Fibroblast of peridontal ligament (primary cell): Measurements from ENCODE around the gene MESP1.

ENCODE experiments used
- DNase-seq: peaks from one replicate; pipeline ENCODE4 v3.0.0-alpha.2; 2010; ENCODE audit errors: extremely low read depth

Gene MESP1

DNA sequence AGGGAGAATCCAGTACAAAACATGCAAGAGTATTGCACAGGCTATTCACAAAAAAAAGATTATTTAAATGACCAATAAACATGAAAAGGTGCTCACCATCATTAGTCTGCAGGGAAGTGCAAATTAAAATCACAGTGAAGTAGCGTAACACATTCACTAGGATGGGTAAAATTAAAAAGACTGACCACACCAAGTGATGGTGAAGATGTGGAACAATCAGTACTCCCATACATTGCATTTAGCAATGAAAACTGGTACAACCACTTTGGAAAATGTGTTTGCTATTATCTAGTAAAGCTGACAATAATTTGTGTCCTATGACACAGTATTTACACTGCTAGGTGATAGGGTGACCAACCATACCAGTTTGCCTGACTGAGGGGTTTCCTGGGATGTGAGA lies 26.4 kb downstream of the MESP1 start:
- DNase-seq: no peak

DNA sequence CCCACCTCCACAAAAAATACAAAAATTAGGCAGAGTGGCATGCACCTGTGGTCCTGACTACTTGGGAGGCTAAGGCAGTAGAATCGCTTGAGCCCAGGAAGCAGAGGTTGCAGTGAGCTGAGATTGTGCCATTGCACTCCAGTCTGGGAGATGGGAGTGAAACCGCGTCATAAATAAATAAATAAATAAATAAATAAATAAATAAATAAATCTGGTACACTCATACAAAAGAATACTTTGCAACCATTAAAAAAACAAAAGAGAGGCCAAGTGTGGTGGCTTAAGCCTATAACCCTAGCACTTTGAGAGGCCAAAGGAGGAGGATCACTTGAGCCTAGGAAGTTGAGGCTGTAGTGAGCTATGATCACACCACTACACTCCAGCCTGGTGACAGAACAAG lies 28.0 kb downstream of the MESP1 start:
- DNase-seq: no peak

DNA sequence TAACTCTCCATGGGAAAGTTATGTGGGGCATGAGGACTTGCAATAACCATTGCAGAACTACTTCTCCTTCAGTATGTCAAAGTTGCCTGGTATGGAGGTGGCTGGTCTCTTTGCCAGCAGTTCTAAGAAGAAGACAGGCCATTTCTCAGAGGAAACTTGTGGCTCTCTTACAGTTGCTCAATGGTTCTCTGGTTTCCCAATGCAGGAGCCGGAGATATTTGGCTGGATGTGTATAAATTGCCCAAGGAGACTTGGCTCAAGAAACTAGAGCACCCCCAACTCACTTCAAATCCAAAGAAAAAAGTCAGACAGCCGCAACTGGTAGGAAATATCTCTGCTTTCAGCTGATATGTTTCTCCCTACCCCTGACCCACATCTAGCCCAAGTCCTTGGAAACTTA lies 36.3 kb downstream of the MESP1 start:
- no peak for DNase-seq

DNA sequence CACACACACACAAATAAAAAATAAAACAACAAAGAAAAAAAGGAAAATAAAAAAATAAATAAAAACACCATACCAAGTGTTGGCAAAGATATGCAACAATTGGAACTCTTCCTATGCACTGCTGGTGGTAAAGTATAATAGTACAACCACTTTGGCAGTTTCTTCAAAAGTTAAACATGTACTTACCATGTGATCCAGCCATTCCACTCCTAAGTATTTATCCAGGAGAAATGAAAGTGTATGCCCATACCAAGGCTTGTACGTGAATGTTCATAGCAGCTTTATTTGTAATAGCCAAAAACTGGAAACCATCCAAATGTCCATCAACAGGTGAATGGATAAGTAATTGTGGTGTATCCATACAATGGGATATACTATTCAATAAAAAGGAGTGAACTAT lies 43.5 kb downstream of the MESP1 start:
- DNase-seq: no peak

DNA sequence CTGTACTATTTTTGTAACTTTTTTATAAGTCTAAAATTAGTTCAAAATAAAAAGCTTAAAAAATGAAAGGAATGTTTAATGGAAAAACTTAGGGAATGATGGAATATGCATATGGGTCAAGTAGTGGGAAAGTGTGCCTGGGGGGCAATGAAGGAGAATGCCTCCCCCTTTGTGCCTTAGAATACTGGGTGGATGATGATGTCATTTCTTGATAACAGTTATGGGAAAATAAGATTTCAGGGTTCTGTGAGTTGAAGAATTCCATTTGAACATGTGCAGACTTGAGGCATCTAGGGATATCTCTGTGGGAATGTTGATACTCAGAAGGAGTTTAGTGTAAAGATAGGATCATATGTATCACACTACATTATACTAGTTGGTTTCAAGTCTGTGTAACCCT lies 46.6 kb downstream of the MESP1 start:
- DNase-seq: no peak
